Stimulated activated CD4-positive, alpha-beta T cell treated with anti-CD3 and anti-CD28 coated beads, Interleukin-1b, Interleukin-23, amount 100 ng/mL, for 4 hours (primary cell): ENCODE measurements around the gene BTBD18.
A peak's percentile ranks its signal among the peaks of the same experiment; 100 is the strongest.
"Not testable (repeated sequence)": the region's sequence is repeated elsewhere in the genome, so short reads cannot be mapped to it uniquely, and the experiment has no call there.

Experiments used
- DNase-seq, 2 donors: peaks; one replicate each; pipeline ENCODE4 v3.0.0-alpha.2; 2020; ENCODE audit warnings: low read depth in 2 of 2

BTBD18 gene

GRCh38 chr11:57729479-57729878 is 22.1 kb downstream of the BTBD18 start:
- no peak for DNase-seq

- no peak for DNase-seq
Measured at GRCh38 chr11:57728829-57729228, 22.8 kb downstream of the BTBD18 start.

- no peak for DNase-seq
Measured at GRCh38 chr11:57727185-57727584, 24.4 kb downstream of the BTBD18 start.

- not testable (repeated sequence) for DNase-seq
Measured at GRCh38 chr11:57716726-57717125, 34.9 kb downstream of the BTBD18 start.

- no peak for DNase-seq
Measured at GRCh38 chr11:57713835-57714234, 37.8 kb downstream of the BTBD18 start.

- peak; percentile 80 to 82 for DNase-seq
Measured at GRCh38 chr11:57712256-57713150, 39.1 kb downstream of the BTBD18 start, which contains the start of gene TMX2. TMX2 (plus strand) TSS chr11:57712593; CDS start chr11:57712619, 26 bp downstream.

GRCh38 chr11:57711414-57712255 is 40.0 kb downstream of the BTBD18 start, which contains the start of gene MED19:
MED19 (minus strand) TSS chr11:57712215; CDS start chr11:57712179, 36 bp downstream.
- DNase-seq: peak; percentile 48 to 57

GRCh38 chr11:57709802-57710367 is 41.7 kb downstream of the BTBD18 start:
- no peak for DNase-seq

GRCh38 chr11:57705432-57705831 is 46.2 kb downstream of the BTBD18 start:
- not testable (repeated sequence) for DNase-seq

GRCh38 chr11:57704932-57705331 is 46.7 kb downstream of the BTBD18 start:
- no peak for DNase-seq

GRCh38 chr11:57703341-57703740 is 48.3 kb downstream of the BTBD18 start:
- no peak for DNase-seq

GRCh38 chr11:57700425-57700824 is 51.2 kb downstream of the BTBD18 start:
- DNase-seq: no peak

GRCh38 chr11:57699813-57700212 is 51.8 kb downstream of the BTBD18 start:
- DNase-seq: no peak

- no peak for DNase-seq
Measured at GRCh38 chr11:57698843-57699365, 52.7 kb downstream of the BTBD18 start.
